GM13977 (cell line): ENCODE measurements around the gene EIF5.

Source experiments
- DNase-seq: peaks from one replicate; pipeline ENCODE4 v3.0.0; 2012; ENCODE audit warnings: low spot score
- CTCF ChIP-seq: IDR thresholded peaks from 2 replicates; pipeline ENCODE4 v1.5.1; 2012; ENCODE audit warnings: mild to moderate bottlenecking, control low read depth; ENCODE audit not compliant: insufficient read depth; ENCODE audit errors: extremely low read depth, missing control alignments
- in situ Hi-C: fragments of 300-500 bp; cut with MboI; formaldehyde crosslinking; loops from one replicate; pipeline ENCODE4 v1.12.0; 2022; ENCODE audit warnings: low sequenced_read_pairs, low pct_unique_long_range_greater_than_20kb, mixed read lengths, inconsistent platforms; ENCODE audit not compliant: unreplicated experiment

Gene EIF5

GRCh38 chr14:103308717-103309616, 25.1 kb upstream of the EIF5 start:
- TF ChIP-seq CTCF: no peak
- no peak for DNase-seq
- in situ Hi-C loops: no loop called here

- DNase-seq: no peak
- no peak for TF ChIP-seq CTCF
- in situ Hi-C loops: no loop called here
Observed at GRCh38 chr14:103310576-103311095, 23.4 kb upstream of the EIF5 start.

- TF ChIP-seq CTCF: no peak
- DNase-seq: no peak
- in situ Hi-C loops: no loop called here
Observed at GRCh38 chr14:103311171-103311997, 22.7 kb upstream of the EIF5 start.

GRCh38 chr14:103312006-103312635, 21.9 kb upstream of the EIF5 start:
- no peak for DNase-seq
- in situ Hi-C loops: no loop called here
- TF ChIP-seq CTCF: no peak

GRCh38 chr14:103313704-103314103, 20.3 kb upstream of the EIF5 start:
- DNase-seq: peak; percentile 13
- in situ Hi-C loops: no loop called here
- no peak for TF ChIP-seq CTCF
